Panc1 (cell line): ENCODE results near the gene SGPL1. TPM values are rescaled to one million over a fixed set of nuclear protein-coding genes. Genes with fewer than 3 reads are reported as not detected.

Source experiments
- ATAC-seq: fragments of 200-7000 bp; cut with Tn5 transposase; 2 replicates; pipeline ENCODE4 v1.9.1; 2020; ENCODE audit warnings: mild to moderate bottlenecking, moderate library complexity
- BruUV-seq: library from RNA; stranded (reverse); fragments of 400-500 nt; replicated peaks from 2 replicates; lab custom pipeline; 2021; lab: Mats Ljungman, UMichigan
- CTCF ChIA-PET: fragments of 300-600 bp; sonication (Branson Sonifier 250); formaldehyde crosslinking; loops from one replicate; lab custom pipeline; 2022; ENCODE audit warnings: antibody characterized with exemption; lab: Charles Lee
- POLR2A ChIA-PET: fragments of 300-600 bp; sonication (Branson Sonifier 250); formaldehyde crosslinking; loops from one replicate; lab custom pipeline; 2022; ENCODE audit warnings: antibody characterized with exemption; lab: Charles Lee
- DNase-seq: peaks from one replicate; pipeline ENCODE4 v3.0.0-alpha.2; 2010; ENCODE audit warnings: low read depth, low spot score
- H3K27ac ChIP-seq: 2 replicates; pipeline ENCODE4 v1.5.1; 2011; ENCODE audit warnings: mild to moderate bottlenecking, low read length, inconsistent platforms
- H3K27me3 ChIP-seq: fragments of 200-500 bp; sonication (Bioruptor generic); 2 replicates; pipeline ENCODE4 v1.6.0; 2014; ENCODE audit warnings: low read length, inconsistent platforms; ENCODE audit not compliant: control insufficient read depth, insufficient read depth
- H3K36me3 ChIP-seq: fragments of 200-500 bp; sonication (Bioruptor generic); 2 replicates; pipeline ENCODE4 v1.5.1; 2014; ENCODE audit warnings: inconsistent platforms, mild to moderate bottlenecking, low read length, moderate library complexity; ENCODE audit not compliant: control insufficient read depth, insufficient read depth
- H3K4me1 ChIP-seq: 2 replicates; pipeline ENCODE4 v1.5.1; 2011; ENCODE audit warnings: inconsistent platforms, mild to moderate bottlenecking, low read length, moderate library complexity; ENCODE audit not compliant: control insufficient read depth, insufficient read depth
- H3K4me3 ChIP-seq, 2 experiments: 2 replicates each; pipeline ENCODE4 v1.5.1; 2011 to 2012; ENCODE audit warnings: low read depth in 2 of 2, low read length in 2 of 2, mild to moderate bottlenecking in 2 of 2, inconsistent platforms in 1 of 2, moderate library complexity in 1 of 2
- H3K9me3 ChIP-seq: fragments of 200-500 bp; sonication (Bioruptor generic); 2 replicates; pipeline ENCODE4 v1.5.1; 2014; ENCODE audit warnings: low read depth, mild to moderate bottlenecking, inconsistent platforms, low read length, moderate library complexity; ENCODE audit not compliant: control insufficient read depth, insufficient read depth
- POLR2AphosphoS5 ChIP-seq: IDR thresholded peaks from 2 replicates; pipeline ENCODE4 v1.6.1; 2012; ENCODE audit warnings: mild to moderate bottlenecking, low read depth, low read length, moderate library complexity
- REST ChIP-seq, 2 experiments: IDR thresholded peaks; 2 replicates each; pipeline ENCODE4 v1.6.1; 2011 to 2012; ENCODE audit warnings: low read depth in 2 of 2, control low read depth in 1 of 2, low read length in 1 of 2, mild to moderate bottlenecking in 1 of 2, moderate library complexity in 1 of 2; ENCODE audit not compliant: insufficient read depth in 1 of 2
- SIN3A ChIP-seq: IDR thresholded peaks from 2 replicates; pipeline ENCODE4 v1.6.1; 2012; ENCODE audit warnings: low read depth, mild to moderate bottlenecking, low read length, moderate library complexity, borderline replicate concordance; ENCODE audit not compliant: insufficient read depth
- TCF7L2 ChIP-seq: IDR thresholded peaks from 2 replicates; pipeline ENCODE4 v1.6.1; 2011; ENCODE audit warnings: mild to moderate bottlenecking, low read depth, low read length, inconsistent platforms
- in situ Hi-C: cut with HindIII; loops from 2 replicates; pipeline ENCODE4 v1.10.0; 2016; ENCODE audit warnings: low sequenced_read_pairs, low pct_unique_long_range_greater_than_20kb
- intact Hi-C: fragments of 100-400 bp; cut with micrococcal nuclease; formaldehyde crosslinking; loops from one replicate; pipeline ENCODE4 v1.10.0; 2022; ENCODE audit not compliant: unreplicated experiment
- total RNA-seq: library from RNA; stranded (reverse); gene quantifications from one replicate; pipeline ENCODE4 v1.2.1, GENCODE V29; 2021; ENCODE audit not compliant: unreplicated experiment
- TF ChIP-seq, protein P1 (sequence below): fragments of 450-650 bp; IDR thresholded peaks from 2 replicates; pipeline ENCODE4 v1.5.1; 2017; ENCODE audit warnings: mild to moderate bottlenecking

Gene SGPL1
- total RNA-seq, 1 experiment from 2014 or later, result 103 TPM

GRCh38 chr10:70784016-70784415 is 31.7 kb upstream of the SGPL1 start:
- CTCF ChIA-PET, result no interaction called here
- ATAC-seq, result no peak
- in situ Hi-C loops, result no loop called here
- POLR2A ChIA-PET, result no interaction called here
- Histone ChIP-seq H3K36me3 (no peaks in the 10 kb centered on the region), H3K27me3 (peaks cover 22% of the 10 kb centered on the region), H3K9me3 (no peaks in the 10 kb centered on the region), H3K4me3 (no peak overlapping the region), H3K27ac (no peak overlapping the region), H3K4me1 (no peaks in the 10 kb centered on the region)
- intact Hi-C loops, result no loop called here
- BruUV-seq, result no TSS peak
- DNase-seq, result no peak
- TF ChIP-seq, protein P1, sequence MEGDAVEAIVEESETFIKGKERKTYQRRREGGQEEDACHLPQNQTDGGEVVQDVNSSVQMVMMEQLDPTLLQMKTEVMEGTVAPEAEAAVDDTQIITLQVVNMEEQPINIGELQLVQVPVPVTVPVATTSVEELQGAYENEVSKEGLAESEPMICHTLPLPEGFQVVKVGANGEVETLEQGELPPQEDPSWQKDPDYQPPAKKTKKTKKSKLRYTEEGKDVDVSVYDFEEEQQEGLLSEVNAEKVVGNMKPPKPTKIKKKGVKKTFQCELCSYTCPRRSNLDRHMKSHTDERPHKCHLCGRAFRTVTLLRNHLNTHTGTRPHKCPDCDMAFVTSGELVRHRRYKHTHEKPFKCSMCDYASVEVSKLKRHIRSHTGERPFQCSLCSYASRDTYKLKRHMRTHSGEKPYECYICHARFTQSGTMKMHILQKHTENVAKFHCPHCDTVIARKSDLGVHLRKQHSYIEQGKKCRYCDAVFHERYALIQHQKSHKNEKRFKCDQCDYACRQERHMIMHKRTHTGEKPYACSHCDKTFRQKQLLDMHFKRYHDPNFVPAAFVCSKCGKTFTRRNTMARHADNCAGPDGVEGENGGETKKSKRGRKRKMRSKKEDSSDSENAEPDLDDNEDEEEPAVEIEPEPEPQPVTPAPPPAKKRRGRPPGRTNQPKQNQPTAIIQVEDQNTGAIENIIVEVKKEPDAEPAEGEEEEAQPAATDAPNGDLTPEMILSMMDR, result no peak
- TF ChIP-seq POLR2AphosphoS5 (no peak), SIN3A (no peak), REST (IDR thresholded peaks at IDR 0.05; ENCODE audit: insufficient read depth in 1 of 2, low read depth in 2 of 2, low read length in 1 of 2) (no peak), TCF7L2 (no peak)

DNA sequence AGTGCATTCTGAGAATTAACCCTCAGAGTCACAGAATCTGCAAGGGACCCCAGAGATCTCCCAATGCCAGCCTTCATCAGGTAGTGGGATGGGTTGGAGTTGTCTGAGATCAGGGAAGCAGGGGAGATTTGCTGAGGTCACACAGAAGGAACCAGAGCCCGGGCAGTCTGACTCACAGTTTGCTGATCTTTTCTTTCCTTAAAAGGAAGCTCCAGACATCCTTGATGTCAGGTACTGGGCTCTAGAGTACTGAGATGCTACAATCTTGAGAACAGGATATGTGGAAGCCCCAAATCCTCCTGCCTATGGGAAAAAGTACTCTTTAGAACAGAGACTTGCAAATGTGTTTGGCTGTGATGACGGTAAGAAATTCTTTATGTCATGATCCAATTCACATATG is 31.3 kb upstream of the SGPL1 start:
- H3K4me1 ChIP-seq, result no peaks in the 10 kb centered on the region
- intact Hi-C loops (no loop called here), in situ Hi-C loops (no loop called here)
- DNase-seq, result no peak
- no peak overlapping the region for H3K27ac ChIP-seq
- ChIA-PET CTCF (no interaction called here), POLR2A (no interaction called here)
- ATAC-seq, result no peak
- TF ChIP-seq REST (IDR thresholded peaks at IDR 0.05; ENCODE audit: insufficient read depth in 1 of 2, low read depth in 2 of 2, low read length in 1 of 2) (no peak), POLR2AphosphoS5 (no peak), TCF7L2 (no peak)
- no peaks in the 10 kb centered on the region for H3K9me3 ChIP-seq
- H3K4me3 ChIP-seq, result no peak overlapping the region
- peaks cover 24% of the 10 kb centered on the region for H3K27me3 ChIP-seq
- BruUV-seq, result no TSS peak
- no peaks in the 10 kb centered on the region for H3K36me3 ChIP-seq
